ENCODE results near the gene SYNGR1.

Gene SYNGR1

DNA sequence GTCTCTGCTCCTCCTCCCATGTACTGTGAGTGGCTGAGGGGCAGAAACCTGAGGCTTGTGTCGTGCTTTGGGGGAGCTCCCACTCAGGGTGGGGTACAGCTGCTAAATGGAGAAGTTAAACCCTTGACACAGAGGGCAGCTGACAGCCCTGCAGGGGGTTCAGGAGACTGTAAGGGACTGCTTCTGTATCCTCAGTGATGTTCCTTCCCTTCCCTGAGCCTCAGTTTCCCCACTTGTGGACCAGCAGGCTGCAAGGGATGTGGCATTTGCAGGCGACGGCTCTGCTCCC lies 15.6 kb downstream of the SYNGR1 start:
- H3K27ac ChIP-seq: no peak overlapping the region
- H3K36me3 ChIP-seq (ENCODE audit: insufficient read depth): no peaks in the 10 kb centered on the region
- H3K9ac ChIP-seq: no peak overlapping the region
- H3K4me3 ChIP-seq (IDR thresholded peaks at IDR 0.05; ENCODE audit: insufficient read depth, low read depth, low read length): no peak overlapping the region
- no peak overlapping the region for H3K4me2 ChIP-seq
- no peaks in the 10 kb centered on the region for H3K4me1 ChIP-seq (ENCODE audit: low read depth, poor library complexity, severe bottlenecking)
- no peaks in the 10 kb centered on the region for H3K79me2 ChIP-seq (ENCODE audit: insufficient read depth, low read depth)
- no peaks in the 10 kb centered on the region for H4K20me1 ChIP-seq (ENCODE audit: insufficient read depth)
- H2AFZ ChIP-seq (ENCODE audit: low read depth): no peak overlapping the region
- TF ChIP-seq, protein P1, sequence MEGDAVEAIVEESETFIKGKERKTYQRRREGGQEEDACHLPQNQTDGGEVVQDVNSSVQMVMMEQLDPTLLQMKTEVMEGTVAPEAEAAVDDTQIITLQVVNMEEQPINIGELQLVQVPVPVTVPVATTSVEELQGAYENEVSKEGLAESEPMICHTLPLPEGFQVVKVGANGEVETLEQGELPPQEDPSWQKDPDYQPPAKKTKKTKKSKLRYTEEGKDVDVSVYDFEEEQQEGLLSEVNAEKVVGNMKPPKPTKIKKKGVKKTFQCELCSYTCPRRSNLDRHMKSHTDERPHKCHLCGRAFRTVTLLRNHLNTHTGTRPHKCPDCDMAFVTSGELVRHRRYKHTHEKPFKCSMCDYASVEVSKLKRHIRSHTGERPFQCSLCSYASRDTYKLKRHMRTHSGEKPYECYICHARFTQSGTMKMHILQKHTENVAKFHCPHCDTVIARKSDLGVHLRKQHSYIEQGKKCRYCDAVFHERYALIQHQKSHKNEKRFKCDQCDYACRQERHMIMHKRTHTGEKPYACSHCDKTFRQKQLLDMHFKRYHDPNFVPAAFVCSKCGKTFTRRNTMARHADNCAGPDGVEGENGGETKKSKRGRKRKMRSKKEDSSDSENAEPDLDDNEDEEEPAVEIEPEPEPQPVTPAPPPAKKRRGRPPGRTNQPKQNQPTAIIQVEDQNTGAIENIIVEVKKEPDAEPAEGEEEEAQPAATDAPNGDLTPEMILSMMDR (conservative IDR thresholded peaks at IDR 0.05; ENCODE audit: low read depth, low read length): no peak
- no peaks in the 10 kb centered on the region for H3K27me3 ChIP-seq (ENCODE audit: insufficient read depth, low read depth)

DNA sequence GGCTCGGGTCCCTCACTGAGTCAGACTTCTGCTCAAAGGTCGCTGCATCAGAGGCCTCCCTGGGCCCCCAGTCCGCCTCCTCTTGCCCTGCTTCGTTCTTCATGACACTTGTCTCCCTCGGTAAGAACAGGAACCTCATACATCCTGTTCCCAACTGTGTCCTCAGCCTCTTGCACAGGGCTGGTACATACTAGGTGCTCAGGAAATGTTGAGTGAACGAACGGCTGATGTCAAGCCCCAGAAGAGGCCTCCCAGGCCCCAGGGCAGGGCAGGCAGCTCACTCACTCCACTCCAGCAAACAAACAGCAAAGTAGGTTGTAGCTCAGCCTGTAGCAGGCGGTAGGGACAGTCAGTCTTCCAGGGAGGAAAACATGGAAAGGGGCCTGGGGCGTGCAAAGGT lies 17.2 kb downstream of the SYNGR1 start:
- Histone ChIP-seq H2AFZ (ENCODE audit: low read depth) (no peak overlapping the region), H3K4me1 (ENCODE audit: low read depth, poor library complexity, severe bottlenecking) (no peaks in the 10 kb centered on the region), H3K4me3 (IDR thresholded peaks at IDR 0.05; ENCODE audit: insufficient read depth, low read depth, low read length) (no peak overlapping the region), H4K20me1 (ENCODE audit: insufficient read depth) (no peaks in the 10 kb centered on the region), H3K9ac (no peak overlapping the region), H3K27me3 (ENCODE audit: insufficient read depth, low read depth) (no peaks in the 10 kb centered on the region), H3K36me3 (ENCODE audit: insufficient read depth) (no peaks in the 10 kb centered on the region), H3K4me2 (no peak overlapping the region), H3K79me2 (ENCODE audit: insufficient read depth, low read depth) (no peaks in the 10 kb centered on the region), H3K27ac (no peak overlapping the region)
- TF ChIP-seq, protein P1 (conservative IDR thresholded peaks at IDR 0.05; ENCODE audit: low read depth, low read length): no peak

DNA sequence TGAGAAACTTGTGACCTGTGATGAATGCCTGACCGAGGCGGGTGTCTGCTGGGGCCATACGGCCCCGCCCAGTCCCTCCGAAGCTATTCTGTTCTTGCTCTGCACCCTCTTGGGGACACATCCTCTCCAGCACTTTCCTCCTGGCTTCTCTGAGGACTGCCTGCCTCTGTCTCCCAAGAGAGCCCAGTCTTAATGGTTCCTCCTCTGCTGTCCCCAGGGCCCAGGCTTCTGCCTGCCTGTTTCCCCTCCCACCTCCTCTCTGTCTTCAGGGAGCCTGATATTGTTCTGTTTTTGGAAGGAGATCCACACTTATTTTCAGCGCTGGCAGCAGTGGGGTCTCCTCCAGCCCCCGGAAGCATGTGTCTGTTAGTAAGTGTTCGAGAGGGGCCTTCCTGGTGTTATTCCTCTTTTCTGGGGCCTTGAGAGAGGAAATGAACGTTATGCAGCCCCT lies 18.7 kb downstream of the SYNGR1 start:
- H3K4me2 ChIP-seq: no peak overlapping the region
- H4K20me1 ChIP-seq (ENCODE audit: insufficient read depth): no peaks in the 10 kb centered on the region
- no peak overlapping the region for H3K9ac ChIP-seq
- no peaks in the 10 kb centered on the region for H3K36me3 ChIP-seq (ENCODE audit: insufficient read depth)
- no peaks in the 10 kb centered on the region for H3K27me3 ChIP-seq (ENCODE audit: insufficient read depth, low read depth)
- H2AFZ ChIP-seq (ENCODE audit: low read depth): no peak overlapping the region
- no peaks in the 10 kb centered on the region for H3K79me2 ChIP-seq (ENCODE audit: insufficient read depth, low read depth)
- TF ChIP-seq, protein P1 (conservative IDR thresholded peaks at IDR 0.05; ENCODE audit: low read depth, low read length): no peak
- H3K4me1 ChIP-seq (ENCODE audit: low read depth, poor library complexity, severe bottlenecking): no peaks in the 10 kb centered on the region
- no peak overlapping the region for H3K4me3 ChIP-seq (IDR thresholded peaks at IDR 0.05; ENCODE audit: insufficient read depth, low read depth, low read length)
- H3K27ac ChIP-seq: no peak overlapping the region

DNA sequence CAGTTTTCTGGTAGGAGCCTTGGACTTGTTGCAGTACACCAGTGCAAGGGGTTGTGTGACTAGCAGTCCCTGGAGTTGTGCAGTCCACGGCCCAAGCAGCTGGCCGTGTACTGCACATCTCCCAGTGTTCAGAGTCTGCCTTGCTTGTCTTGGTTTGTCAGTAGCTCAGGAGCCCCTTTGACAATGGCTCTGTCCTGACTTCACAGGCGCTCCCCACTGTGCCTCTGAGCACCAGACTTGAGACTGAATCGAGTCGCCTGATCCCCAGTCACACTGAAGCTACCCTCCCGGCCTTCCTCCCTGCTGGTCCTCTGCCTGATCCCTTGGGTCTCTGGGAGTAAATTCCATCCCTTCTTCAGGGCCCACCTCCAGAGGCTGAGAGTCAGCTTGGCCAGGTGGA lies 19.4 kb downstream of the SYNGR1 start:
- Histone ChIP-seq H3K27me3 (ENCODE audit: insufficient read depth, low read depth) (no peaks in the 10 kb centered on the region), H3K27ac (no peak overlapping the region), H2AFZ (ENCODE audit: low read depth) (no peak overlapping the region), H3K4me2 (no peak overlapping the region), H3K4me3 (IDR thresholded peaks at IDR 0.05; ENCODE audit: insufficient read depth, low read depth, low read length) (no peak overlapping the region), H3K4me1 (ENCODE audit: low read depth, poor library complexity, severe bottlenecking) (no peaks in the 10 kb centered on the region), H3K9ac (no peak overlapping the region), H3K36me3 (ENCODE audit: insufficient read depth) (no peaks in the 10 kb centered on the region), H4K20me1 (ENCODE audit: insufficient read depth) (no peaks in the 10 kb centered on the region), H3K79me2 (ENCODE audit: insufficient read depth, low read depth) (no peaks in the 10 kb centered on the region)
- TF ChIP-seq, protein P1 (conservative IDR thresholded peaks at IDR 0.05; ENCODE audit: low read depth, low read length): no peak

DNA sequence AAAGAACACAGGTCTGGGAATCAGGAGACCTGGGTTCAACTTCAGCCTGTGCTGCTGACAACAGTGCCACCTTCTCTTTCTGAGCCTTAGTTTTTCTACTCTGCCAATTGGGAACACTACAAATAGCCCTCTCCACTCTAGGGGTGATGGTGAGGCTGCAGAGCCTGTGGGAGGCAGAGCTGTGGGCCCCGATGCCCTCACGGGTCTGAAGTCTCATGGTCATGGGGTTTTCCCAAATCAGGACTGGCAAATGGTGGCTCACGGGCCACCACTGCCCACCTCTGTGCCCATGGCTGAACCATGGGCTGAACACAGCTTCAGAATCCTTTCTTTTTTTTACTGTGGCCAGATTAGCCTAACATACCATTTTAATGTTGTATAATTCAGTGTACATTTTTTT lies 19.8 kb downstream of the SYNGR1 start:
- Histone ChIP-seq H3K36me3 (ENCODE audit: insufficient read depth) (no peaks in the 10 kb centered on the region), H3K4me3 (IDR thresholded peaks at IDR 0.05; ENCODE audit: insufficient read depth, low read depth, low read length) (no peak overlapping the region), H3K4me1 (ENCODE audit: low read depth, poor library complexity, severe bottlenecking) (no peaks in the 10 kb centered on the region), H3K27me3 (ENCODE audit: insufficient read depth, low read depth) (no peaks in the 10 kb centered on the region), H3K9ac (no peak overlapping the region), H2AFZ (ENCODE audit: low read depth) (no peak overlapping the region), H3K79me2 (ENCODE audit: insufficient read depth, low read depth) (no peaks in the 10 kb centered on the region), H3K27ac (no peak overlapping the region), H3K4me2 (no peak overlapping the region), H4K20me1 (ENCODE audit: insufficient read depth) (no peaks in the 10 kb centered on the region)
- TF ChIP-seq, protein P1 (conservative IDR thresholded peaks at IDR 0.05; ENCODE audit: low read depth, low read length): no peak

Measured in KMS-11 (cell line).